ENCODE results near the gene TBC1D8. TPM values are rescaled to one million over a fixed set of nuclear protein-coding genes. Genes with fewer than 3 reads are reported as not detected.
A peak's percentile ranks its signal among the peaks of the same experiment; 100 is the strongest.

The TBC1D8 gene
- polyA plus RNA-seq, 3 donors, result 16.1 to 78.0 (median 22.4) TPM

GRCh38 chr2:101125808-101126207 is 25.4 kb downstream of the TBC1D8 start:
- Histone ChIP-seq H3K4me1 (ENCODE audit: control insufficient read depth in 1 of 2, insufficient read depth in 2 of 2, low read length in 2 of 2) (peaks cover 32 to 45% of the 10 kb centered on the region in 2 donors), H2AFZ (ENCODE audit: insufficient read depth, low read depth, low read length, poor library complexity, severe bottlenecking) (no peak overlapping the region), H3K79me2 (ENCODE audit: insufficient read depth, low read length) (peaks cover 68% of the 10 kb centered on the region), H3K36me3 (replicated peaks in 1 of 2; ENCODE audit: control insufficient read depth in 1 of 2, insufficient read depth in 2 of 2, low read length in 2 of 2) (peaks cover 0 to 5% of the 10 kb centered on the region in 2 donors), H3K9ac (ENCODE audit: insufficient read depth, low read length, poor library complexity, severe bottlenecking) (no peak overlapping the region), H3K4me2 (replicated peaks; ENCODE audit: extremely low read depth, low read length, poor library complexity, severe bottlenecking) (no peak overlapping the region), H3K4me3 (replicated peaks in 1 of 3; ENCODE audit: low read depth in 2 of 3, low read length in 3 of 3) (no peak overlapping the region), H3K9me3 (replicated peaks in 1 of 2; ENCODE audit: control insufficient read depth in 1 of 2, insufficient read depth in 1 of 2, low read length in 2 of 2) (no peaks in the 10 kb centered on the region), H4K20me1 (ENCODE audit: insufficient read depth, low read length) (peaks cover 99% of the 10 kb centered on the region), H3K27ac (ENCODE audit: low read depth in 1 of 2, low read length in 2 of 2) (no peak overlapping the region), H3K27me3 (ENCODE audit: control insufficient read depth in 2 of 2, insufficient read depth in 2 of 2, low read length in 2 of 2) (no peaks in the 10 kb centered on the region)
- no peak overlapping the region for H3K4me3 Mint-ChIP-seq
- H3K4me1 Mint-ChIP-seq, result peaks cover 61% of the 10 kb centered on the region
- intact Hi-C loops (cut with micrococcal nuclease), result loop anchor here in 1 of 2 donors (5.0 kb wide), 1 partner anchor 44 kb away; no protein-coding TSS in a partner anchor
- TF ChIP-seq CTCF (IDR thresholded peaks at IDR 0.05), result no peak
- no peak for DNase-seq
- peaks cover 15 to 25% of the 10 kb centered on the region in 2 donors for H3K36me3 Mint-ChIP-seq
- no CpG with 5 or more reads among the region's 3 CpGs for WGBS (ENCODE audit: insufficient coverage)
- H3K27me3 Mint-ChIP-seq (ENCODE audit: low read depth in 3 of 3), result peaks cover 0 to 2% (median 0%) of the 10 kb centered on the region in 3 donors
- peaks cover 0 to 3% (median 0%) of the 10 kb centered on the region in 7 donors for H3K9me3 Mint-ChIP-seq
- no peak overlapping the region for H3K27ac Mint-ChIP-seq

GRCh38 chr2:101125374-101125773 is 25.8 kb downstream of the TBC1D8 start:
- peaks cover 65% of the 10 kb centered on the region for H3K4me1 Mint-ChIP-seq
- no CpG with 5 or more reads among the region's 3 CpGs for WGBS (ENCODE audit: insufficient coverage)
- H3K27me3 Mint-ChIP-seq (ENCODE audit: low read depth in 3 of 3), result peaks cover 0 to 2% (median 0%) of the 10 kb centered on the region in 3 donors
- peak overlapping the region in 1 of 2 donors; percentile 61 for H3K4me3 Mint-ChIP-seq
- H3K9me3 ChIP-seq (replicated peaks in 1 of 2; ENCODE audit: control insufficient read depth in 1 of 2, insufficient read depth in 1 of 2, low read length in 2 of 2), result no peaks in the 10 kb centered on the region
- peaks cover 0 to 5% of the 10 kb centered on the region in 2 donors for H3K36me3 ChIP-seq (replicated peaks in 1 of 2; ENCODE audit: control insufficient read depth in 1 of 2, insufficient read depth in 2 of 2, low read length in 2 of 2)
- H3K27me3 ChIP-seq (ENCODE audit: control insufficient read depth in 2 of 2, insufficient read depth in 2 of 2, low read length in 2 of 2), result no peaks in the 10 kb centered on the region
- H3K4me1 ChIP-seq (ENCODE audit: control insufficient read depth in 1 of 2, insufficient read depth in 2 of 2, low read length in 2 of 2), result peaks cover 32 to 49% of the 10 kb centered on the region in 2 donors
- no peak overlapping the region for H3K4me3 ChIP-seq (replicated peaks in 1 of 3; ENCODE audit: low read depth in 2 of 3, low read length in 3 of 3)
- TF ChIP-seq CTCF (IDR thresholded peaks at IDR 0.05), result no peak
- H4K20me1 ChIP-seq (ENCODE audit: insufficient read depth, low read length), result peaks cover 99% of the 10 kb centered on the region
- peaks cover 72% of the 10 kb centered on the region for H3K79me2 ChIP-seq (ENCODE audit: insufficient read depth, low read length)
- H3K4me2 ChIP-seq (replicated peaks; ENCODE audit: extremely low read depth, low read length, poor library complexity, severe bottlenecking), result peak overlapping the region; percentile 28
- no peak overlapping the region for H2AFZ ChIP-seq (ENCODE audit: insufficient read depth, low read depth, low read length, poor library complexity, severe bottlenecking)
- H3K27ac Mint-ChIP-seq, result no peak overlapping the region
- H3K36me3 Mint-ChIP-seq, result peaks cover 15 to 27% of the 10 kb centered on the region in 2 donors
- H3K9me3 Mint-ChIP-seq, result peaks cover 0 to 3% (median 0%) of the 10 kb centered on the region in 7 donors
- intact Hi-C loops (cut with micrococcal nuclease), result loop anchor here in 1 of 2 donors (5.0 kb wide), 1 partner anchor 43 kb away; no protein-coding TSS in a partner anchor
- DNase-seq, result no peak
- H3K9ac ChIP-seq (ENCODE audit: insufficient read depth, low read length, poor library complexity, severe bottlenecking), result peak overlapping the region; percentile 24
- no peak overlapping the region for H3K27ac ChIP-seq (ENCODE audit: low read depth in 1 of 2, low read length in 2 of 2)

All from CD14-positive monocyte (primary cell).